SH-SY5Y (cell line): ENCODE data around the gene GEMIN7.

ENCODE experiments used
- GATA2 ChIP-seq: IDR thresholded peaks from 2 replicates; pipeline ENCODE4 v1.6.1; 2011; ENCODE audit warnings: mild to moderate bottlenecking, low read depth, low read length
- GATA3 ChIP-seq: IDR thresholded peaks from 2 replicates; pipeline ENCODE4 v1.6.1; 2011; ENCODE audit warnings: low read depth, mild to moderate bottlenecking, low read length, moderate library complexity

- no peak for TF ChIP-seq GATA3
- TF ChIP-seq GATA2 = no peak
Measured at GRCh38 chr19:45140533-45140932, 61.5 kb downstream of the GEMIN7 start.
